NB4 (cell line): ENCODE data around the gene EIF5A.

Experiments used
- MYC ChIP-seq: IDR thresholded peaks from 2 replicates; pipeline ENCODE4 v1.6.1; 2011; ENCODE audit warnings: low read depth, low read length
- POLR2A ChIP-seq: IDR thresholded peaks from 2 replicates; pipeline ENCODE4 v1.6.1; 2011; ENCODE audit warnings: mild to moderate bottlenecking; ENCODE audit not compliant: insufficient read length; ENCODE audit errors: extremely low read depth
- TF ChIP-seq, protein P1 (sequence below): IDR thresholded peaks from one replicate; pipeline ENCODE4 v1.5.1; 2012; ENCODE audit warnings: low read depth, low read length

DNA sequence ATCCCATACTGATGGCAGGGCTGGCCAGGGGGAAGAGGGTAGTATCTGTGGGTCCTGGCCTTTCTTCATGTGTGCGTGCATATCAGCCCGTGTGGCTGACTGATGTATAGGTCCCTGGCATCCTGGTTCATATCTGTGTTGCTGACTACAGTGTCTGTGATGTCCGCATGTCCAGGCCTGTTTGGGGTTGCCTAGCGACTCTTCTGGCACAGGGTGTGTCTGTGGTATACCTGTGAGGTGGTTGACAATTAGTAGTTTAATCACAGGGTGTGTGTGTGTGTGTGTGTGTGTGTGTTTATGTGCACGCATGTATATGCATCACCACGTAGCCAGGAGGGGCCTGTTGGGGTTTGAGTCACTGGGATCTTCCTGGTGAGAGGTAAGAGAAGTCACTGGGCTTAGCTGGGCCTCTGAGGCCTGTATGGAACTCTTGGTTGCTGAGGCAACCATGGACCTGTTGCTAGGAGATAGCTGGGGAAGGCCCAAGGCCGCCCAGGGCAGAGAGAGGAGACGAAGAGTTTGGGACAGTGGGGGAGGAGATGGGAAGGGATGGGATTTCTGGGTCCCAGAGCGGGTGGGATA is 46.9 kb downstream of the EIF5A start:
- TF ChIP-seq, protein P1, sequence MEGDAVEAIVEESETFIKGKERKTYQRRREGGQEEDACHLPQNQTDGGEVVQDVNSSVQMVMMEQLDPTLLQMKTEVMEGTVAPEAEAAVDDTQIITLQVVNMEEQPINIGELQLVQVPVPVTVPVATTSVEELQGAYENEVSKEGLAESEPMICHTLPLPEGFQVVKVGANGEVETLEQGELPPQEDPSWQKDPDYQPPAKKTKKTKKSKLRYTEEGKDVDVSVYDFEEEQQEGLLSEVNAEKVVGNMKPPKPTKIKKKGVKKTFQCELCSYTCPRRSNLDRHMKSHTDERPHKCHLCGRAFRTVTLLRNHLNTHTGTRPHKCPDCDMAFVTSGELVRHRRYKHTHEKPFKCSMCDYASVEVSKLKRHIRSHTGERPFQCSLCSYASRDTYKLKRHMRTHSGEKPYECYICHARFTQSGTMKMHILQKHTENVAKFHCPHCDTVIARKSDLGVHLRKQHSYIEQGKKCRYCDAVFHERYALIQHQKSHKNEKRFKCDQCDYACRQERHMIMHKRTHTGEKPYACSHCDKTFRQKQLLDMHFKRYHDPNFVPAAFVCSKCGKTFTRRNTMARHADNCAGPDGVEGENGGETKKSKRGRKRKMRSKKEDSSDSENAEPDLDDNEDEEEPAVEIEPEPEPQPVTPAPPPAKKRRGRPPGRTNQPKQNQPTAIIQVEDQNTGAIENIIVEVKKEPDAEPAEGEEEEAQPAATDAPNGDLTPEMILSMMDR: no peak
- TF ChIP-seq POLR2A: no peak
- TF ChIP-seq MYC: no peak
